OCI-LY7 (cell line): ENCODE data around the gene IMMT. TPM values are rescaled to one million over a fixed set of nuclear protein-coding genes. Genes with fewer than 3 reads are reported as not detected.

Source experiments
- BruUV-seq: library from RNA; stranded (reverse); fragments of 400-500 nt; replicated peaks from 2 replicates; lab custom pipeline; 2021; lab: Mats Ljungman, UMichigan
- CTCF ChIA-PET: fragments of 300-600 bp; sonication (Branson Sonifier 250); formaldehyde crosslinking; loops from one replicate; lab custom pipeline; 2022; ENCODE audit warnings: antibody characterized with exemption; ENCODE audit not compliant: unreplicated experiment; lab: Charles Lee
- POLR2A ChIA-PET: fragments of 300-600 bp; sonication (Branson Sonifier 250); formaldehyde crosslinking; loops from one replicate; lab custom pipeline; 2022; ENCODE audit warnings: antibody characterized with exemption; lab: Charles Lee
- DNase-seq: peaks from one replicate; pipeline ENCODE4 v3.0.0-alpha.2; 2015; ENCODE audit warnings: low spot score
- H2AFZ ChIP-seq: fragments of 200-600 bp; sonication (generic), shearing (Covaris generic); 2 replicates; pipeline ENCODE4 v1.6.1; 2014; ENCODE audit warnings: mild to moderate bottlenecking, antibody characterized with exemption, low read length, moderate library complexity
- H3K27ac ChIP-seq: fragments of 200-600 bp; sonication (generic); 2 replicates; pipeline ENCODE4 v1.5.1; 2014; ENCODE audit warnings: mixed run types, low read depth, mild to moderate bottlenecking, moderate library complexity, low read length, inconsistent platforms; ENCODE audit not compliant: poor library complexity, severe bottlenecking
- H3K36me3 ChIP-seq: fragments of 200-600 bp; sonication (generic); 2 replicates; pipeline ENCODE4 v1.6.1; 2014; ENCODE audit warnings: mild to moderate bottlenecking, antibody characterized with exemption, low read length, moderate library complexity, mixed read lengths; ENCODE audit not compliant: insufficient read depth
- H3K4me1 ChIP-seq: fragments of 200-600 bp; sonication (generic); 2 replicates; pipeline ENCODE4 v1.5.1; 2014; ENCODE audit warnings: mild to moderate bottlenecking, low read length; ENCODE audit not compliant: insufficient read depth, poor library complexity, severe bottlenecking
- H3K4me2 ChIP-seq: fragments of 200-600 bp; sonication (generic); 2 replicates; pipeline ENCODE4 v1.6.1; 2014; ENCODE audit warnings: mild to moderate bottlenecking, low read length
- H3K4me3 ChIP-seq: fragments of 200-600 bp; sonication (generic); 2 replicates; pipeline ENCODE4 v1.5.1; 2014; ENCODE audit warnings: mild to moderate bottlenecking, low read depth, low read length; ENCODE audit not compliant: poor library complexity, severe bottlenecking
- H3K79me2 ChIP-seq: fragments of 200-600 bp; sonication (generic); 2 replicates; pipeline ENCODE4 v1.6.1; 2016; ENCODE audit warnings: low read depth, mild to moderate bottlenecking, low read length, moderate library complexity, mixed read lengths; ENCODE audit not compliant: insufficient read depth
- H3K9me2 ChIP-seq: fragments of 200-600 bp; sonication (generic); 2 replicates; pipeline ENCODE4 v1.6.1; 2016; ENCODE audit warnings: mild to moderate bottlenecking, low read length, mixed read lengths; ENCODE audit not compliant: insufficient read depth
- H3K9me3 ChIP-seq: fragments of 200-600 bp; sonication (generic); 2 replicates; pipeline ENCODE4 v1.6.1; 2014; ENCODE audit warnings: mild to moderate bottlenecking, mixed run types, low read length, mixed read lengths
- H4K20me1 ChIP-seq: fragments of 200-600 bp; sonication (generic); 2 replicates; pipeline ENCODE4 v1.6.1; 2014; ENCODE audit warnings: mild to moderate bottlenecking, antibody characterized with exemption, low read length, moderate library complexity, mixed read lengths; ENCODE audit not compliant: insufficient read depth
- EZH2phosphoT487 ChIP-seq: fragments of 200-600 bp; sonication (generic); IDR thresholded peaks from 2 replicates; pipeline ENCODE4 v1.6.1; 2018; ENCODE audit warnings: low read depth, borderline replicate concordance, mild to moderate bottlenecking, mixed run types, antibody characterized with exemption, low read length, moderate library complexity, mixed read lengths
- intact Hi-C: fragments of 100-400 bp; cut with micrococcal nuclease; formaldehyde crosslinking; loops from one replicate; pipeline ENCODE4 v1.10.0; 2022; ENCODE audit not compliant: unreplicated experiment
- total RNA-seq, 2 experiments: library from RNA; depleted of rRNA in 1 of 2; stranded (reverse); fragments of >200 nt in 1 of 2; shearing (Covaris generic) in 1 of 2; gene quantifications; 2 replicates each; pipeline ENCODE4 v1.2.3, GENCODE V29; 2014 to 2022
- TF ChIP-seq, protein P1 (sequence below): fragments of 200-600 bp; sonication (generic); conservative IDR thresholded peaks from 2 replicates; pipeline ENCODE4 v1.5.1; 2014; ENCODE audit warnings: mild to moderate bottlenecking, antibody characterized with exemption, low read length, moderate library complexity, mixed read lengths

The IMMT gene
- total RNA-seq, 2 experiments from 2014 or later: 77.3 to 128 TPM

DNA sequence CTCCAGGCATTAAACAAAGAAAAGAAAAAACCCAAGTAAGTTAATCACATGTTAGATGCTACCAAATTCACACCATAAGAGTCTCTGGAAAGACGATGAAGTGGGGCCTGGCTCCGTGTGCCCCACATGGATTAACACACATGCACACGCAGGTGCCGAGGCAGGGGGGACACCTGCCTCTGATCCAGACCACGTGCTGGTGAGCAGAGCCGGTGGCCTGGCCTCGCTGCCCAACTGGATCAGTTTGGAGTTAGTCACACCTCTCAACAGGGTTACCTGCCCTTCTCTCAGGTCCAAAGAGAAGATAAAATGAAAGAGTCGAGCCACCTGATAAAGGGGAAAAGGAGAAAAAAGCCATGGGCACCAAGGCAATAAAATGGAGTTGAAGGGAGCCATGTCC, 44.5 kb upstream of the IMMT start:
- H4K20me1 ChIP-seq: no peaks in the 10 kb centered on the region
- TF ChIP-seq, protein P1, sequence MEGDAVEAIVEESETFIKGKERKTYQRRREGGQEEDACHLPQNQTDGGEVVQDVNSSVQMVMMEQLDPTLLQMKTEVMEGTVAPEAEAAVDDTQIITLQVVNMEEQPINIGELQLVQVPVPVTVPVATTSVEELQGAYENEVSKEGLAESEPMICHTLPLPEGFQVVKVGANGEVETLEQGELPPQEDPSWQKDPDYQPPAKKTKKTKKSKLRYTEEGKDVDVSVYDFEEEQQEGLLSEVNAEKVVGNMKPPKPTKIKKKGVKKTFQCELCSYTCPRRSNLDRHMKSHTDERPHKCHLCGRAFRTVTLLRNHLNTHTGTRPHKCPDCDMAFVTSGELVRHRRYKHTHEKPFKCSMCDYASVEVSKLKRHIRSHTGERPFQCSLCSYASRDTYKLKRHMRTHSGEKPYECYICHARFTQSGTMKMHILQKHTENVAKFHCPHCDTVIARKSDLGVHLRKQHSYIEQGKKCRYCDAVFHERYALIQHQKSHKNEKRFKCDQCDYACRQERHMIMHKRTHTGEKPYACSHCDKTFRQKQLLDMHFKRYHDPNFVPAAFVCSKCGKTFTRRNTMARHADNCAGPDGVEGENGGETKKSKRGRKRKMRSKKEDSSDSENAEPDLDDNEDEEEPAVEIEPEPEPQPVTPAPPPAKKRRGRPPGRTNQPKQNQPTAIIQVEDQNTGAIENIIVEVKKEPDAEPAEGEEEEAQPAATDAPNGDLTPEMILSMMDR: no peak
- no peak for TF ChIP-seq EZH2phosphoT487
- no peak overlapping the region for H3K27ac ChIP-seq
- no peak overlapping the region for H3K4me2 ChIP-seq
- no TSS peak for BruUV-seq
- no peaks in the 10 kb centered on the region for H3K36me3 ChIP-seq
- no peaks in the 10 kb centered on the region for H3K9me2 ChIP-seq
- no peaks in the 10 kb centered on the region for H3K79me2 ChIP-seq
- intact Hi-C loops: loop anchor here (5.0 kb wide), 1 partner anchor 128 kb away; no protein-coding TSS in a partner anchor
- ChIA-PET CTCF (no interaction called here), POLR2A (no interaction called here)
- DNase-seq: no peak
- peaks cover 64% of the 10 kb centered on the region for H3K4me1 ChIP-seq
- no peak overlapping the region for H2AFZ ChIP-seq
- no peaks in the 10 kb centered on the region for H3K9me3 ChIP-seq
- H3K4me3 ChIP-seq: no peak overlapping the region

GRCh38 chr2:86239326-86239725, 44.1 kb upstream of the IMMT start:
- Histone ChIP-seq H4K20me1 (no peaks in the 10 kb centered on the region), H3K4me1 (peaks cover 61% of the 10 kb centered on the region), H3K36me3 (no peaks in the 10 kb centered on the region), H3K79me2 (no peaks in the 10 kb centered on the region), H2AFZ (no peak overlapping the region), H3K4me2 (no peak overlapping the region), H3K9me2 (no peaks in the 10 kb centered on the region), H3K27ac (no peak overlapping the region), H3K4me3 (no peak overlapping the region), H3K9me3 (no peaks in the 10 kb centered on the region)
- no TSS peak for BruUV-seq
- POLR2A ChIA-PET: no interaction called here
- intact Hi-C loops: no loop called here
- CTCF ChIA-PET: no interaction called here
- DNase-seq: no peak
- TF ChIP-seq, protein P1: no peak
- TF ChIP-seq EZH2phosphoT487: no peak

DNA sequence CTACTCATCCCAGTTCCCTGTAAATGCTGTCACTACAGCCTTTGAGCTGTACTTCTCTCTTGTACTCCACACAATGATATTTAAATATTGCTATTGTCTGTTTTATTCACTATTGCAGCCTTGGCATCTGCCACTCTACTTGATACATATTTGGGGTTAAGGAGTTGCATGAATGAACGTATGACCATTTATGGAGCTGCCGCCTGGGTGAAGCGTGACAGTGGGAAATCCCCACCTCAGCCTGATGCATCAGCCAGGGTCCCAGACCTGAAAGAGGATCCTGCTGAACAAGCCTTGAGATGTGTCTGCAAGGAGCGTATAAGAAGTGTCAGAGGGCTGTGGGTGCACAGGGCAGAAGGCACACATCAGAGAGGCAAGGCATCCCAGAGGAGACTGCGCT, 43.1 kb upstream of the IMMT start:
- H2AFZ ChIP-seq: 0 out of 2 replicates have a peak overlapping the region, but pooled peaks have one; percentile 45
- no peaks in the 10 kb centered on the region for H3K79me2 ChIP-seq
- no peaks in the 10 kb centered on the region for H3K36me3 ChIP-seq
- no TSS peak for BruUV-seq
- H4K20me1 ChIP-seq: no peaks in the 10 kb centered on the region
- H3K4me2 ChIP-seq: peak overlapping the region; percentile 58
- peak; percentile 71 for DNase-seq
- no peak overlapping the region for H3K4me3 ChIP-seq
- H3K9me3 ChIP-seq: no peaks in the 10 kb centered on the region
- POLR2A ChIA-PET: interaction anchor here (0.6 to 1.6 kb wide), 4 partner anchors 9 to 177 kb away, joined by 3 to 4 read pairs (median 4); no protein-coding TSS in a partner anchor
- TF ChIP-seq EZH2phosphoT487: no peak
- TF ChIP-seq, protein P1: no peak
- CTCF ChIA-PET: no interaction called here
- peak overlapping the region; percentile 33 for H3K27ac ChIP-seq
- no peaks in the 10 kb centered on the region for H3K9me2 ChIP-seq
- H3K4me1 ChIP-seq: peaks cover 51% of the 10 kb centered on the region
- intact Hi-C loops: no loop called here
